DMS114 treated with DMSO at 0.1 percent for 48 hours (cell line): Measurements from ENCODE around the gene TP53TG3.
"Not testable (repeated sequence)": the region's sequence is repeated elsewhere in the genome, so short reads cannot be mapped to it uniquely, and the experiment has no call there.

Source experiments
- DNase-seq: peaks from one replicate; lab custom pipeline; 2025; ENCODE audit not compliant: unreplicated experiment; lab: John Stamatoyannopoulos, UW

TP53TG3 gene

GRCh38 chr16:32676065-32676464 lies at the start of gene TP53TG3:
TP53TG3 (minus strand) TSS chr16:32676165; CDS start chr16:32676097, 68 bp downstream.
- not testable (repeated sequence) for DNase-seq

- not testable (repeated sequence) for DNase-seq
Measured at GRCh38 chr16:32650876-32651275, 25.1 kb downstream of the TP53TG3 start.

GRCh38 chr16:32647562-32647961 lies 28.4 kb downstream of the TP53TG3 start:
- not testable (repeated sequence) for DNase-seq

- not testable (repeated sequence) for DNase-seq
Measured at GRCh38 chr16:32646780-32647179, 29.2 kb downstream of the TP53TG3 start.

- not testable (repeated sequence) for DNase-seq
Measured at GRCh38 chr16:32646177-32646576, 29.8 kb downstream of the TP53TG3 start.

- DNase-seq = not testable (repeated sequence)
Measured at GRCh38 chr16:32645278-32645908, 30.6 kb downstream of the TP53TG3 start.

- DNase-seq = not testable (repeated sequence)
Measured at GRCh38 chr16:32644715-32645114, 31.2 kb downstream of the TP53TG3 start.

GRCh38 chr16:32637614-32638013 lies 38.4 kb downstream of the TP53TG3 start:
- not testable (repeated sequence) for DNase-seq

GRCh38 chr16:32632096-32632495 lies 43.9 kb downstream of the TP53TG3 start:
- DNase-seq = not testable (repeated sequence)
